Measurements from ENCODE around the gene IGFBP1. TPM values are rescaled to one million over a fixed set of nuclear protein-coding genes. Genes with fewer than 3 reads are reported as not detected.

IGFBP1 gene
- total and polyA plus RNA-seq, 2 of the 13 experiments (the other 11 are each of a cell fraction or from before 2014, with no cell fraction given), result 5.4 to 885 TPM

DNA sequence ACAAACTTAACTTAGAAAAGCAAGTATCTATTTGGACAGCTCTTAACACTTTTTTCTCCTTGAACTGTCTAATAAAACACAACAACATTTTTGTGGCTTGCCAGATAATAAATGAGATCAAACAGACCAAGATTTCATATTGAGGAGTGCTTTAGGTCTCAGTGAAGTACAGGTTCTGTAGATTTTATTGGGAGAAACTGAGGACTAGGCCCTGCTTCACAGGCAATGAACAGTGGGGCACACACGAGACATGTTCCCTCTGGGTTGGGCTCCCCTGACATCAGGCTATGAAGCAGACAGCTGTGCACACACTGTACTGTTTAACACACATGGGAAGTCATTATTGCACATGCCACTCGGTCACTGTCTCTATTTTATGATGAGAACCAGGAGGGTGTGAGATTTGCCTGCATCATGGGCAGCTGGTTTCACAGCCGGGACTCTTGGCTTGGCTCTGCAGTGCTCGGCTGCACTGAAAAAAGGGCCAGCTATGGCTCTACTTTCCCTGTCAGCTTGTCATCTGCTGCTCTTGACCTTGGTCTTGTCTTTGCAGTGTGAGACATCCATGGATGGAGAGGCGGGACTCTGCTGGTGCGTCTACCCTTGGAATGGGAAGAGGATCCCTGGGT is 4.2 kb downstream of the IGFBP1 start (continued):
- TF ChIP-seq TGIF2 (CRISPR knock-in tag; IDR thresholded peaks at IDR 0.05) (peak; percentile 49; the same call in 1 of the 2 replicates), PAF1 (CRISPR knock-in tag; IDR thresholded peaks at IDR 0.05) (peak; percentile 100), EHMT2 (IDR thresholded peaks at IDR 0.05; ENCODE audit: borderline replicate concordance, low read depth, low read length) (no peak), ZNF788 (CRISPR knock-in tag; IDR thresholded peaks at IDR 0.05; ENCODE audit: borderline replicate concordance) (0 out of 2 replicates have a peak, but pooled peaks have one; percentile 8), ZNF253 (CRISPR knock-in tag; IDR thresholded peaks at IDR 0.05; ENCODE audit: borderline replicate concordance) (peak; percentile 70), MAFK (conservative IDR thresholded peaks at IDR 0.05 in 1 of 2, IDR thresholded peaks at IDR 0.05 in 1 of 2; ENCODE audit: low read length in 2 of 2) (no peak), HNRNPUL1 (IDR thresholded peaks at IDR 0.05; ENCODE audit: low read depth, low read length) (no peak), ZKSCAN5 (CRISPR knock-in tag; IDR thresholded peaks at IDR 0.05) (no peak), ZNF383 (CRISPR knock-in tag; IDR thresholded peaks at IDR 0.05; ENCODE audit: borderline replicate concordance) (no peak), ZNF333 (CRISPR knock-in tag; IDR thresholded peaks at IDR 0.05; ENCODE audit: borderline replicate concordance) (peak; percentile 35; the same call in 1 of the 2 replicates), SCMH1 (CRISPR knock-in tag; IDR thresholded peaks at IDR 0.05; ENCODE audit: borderline replicate concordance) (no peak), PLRG1 (conservative IDR thresholded peaks at IDR 0.05) (no peak), ZNF703 (CRISPR knock-in tag; IDR thresholded peaks at IDR 0.05; ENCODE audit: borderline replicate concordance) (0 out of 2 replicates have a peak, but pooled peaks have one; percentile 31), ZSCAN29 (CRISPR knock-in tag; conservative IDR thresholded peaks at IDR 0.05) (no peak), ZSCAN22 (CRISPR knock-in tag; IDR thresholded peaks at IDR 0.05) (no peak), TOE1 (CRISPR knock-in tag; IDR thresholded peaks at IDR 0.05) (no peak), SNAPC2 (CRISPR knock-in tag; IDR thresholded peaks at IDR 0.05) (no peak)
- TF ChIP-seq, protein P1, sequence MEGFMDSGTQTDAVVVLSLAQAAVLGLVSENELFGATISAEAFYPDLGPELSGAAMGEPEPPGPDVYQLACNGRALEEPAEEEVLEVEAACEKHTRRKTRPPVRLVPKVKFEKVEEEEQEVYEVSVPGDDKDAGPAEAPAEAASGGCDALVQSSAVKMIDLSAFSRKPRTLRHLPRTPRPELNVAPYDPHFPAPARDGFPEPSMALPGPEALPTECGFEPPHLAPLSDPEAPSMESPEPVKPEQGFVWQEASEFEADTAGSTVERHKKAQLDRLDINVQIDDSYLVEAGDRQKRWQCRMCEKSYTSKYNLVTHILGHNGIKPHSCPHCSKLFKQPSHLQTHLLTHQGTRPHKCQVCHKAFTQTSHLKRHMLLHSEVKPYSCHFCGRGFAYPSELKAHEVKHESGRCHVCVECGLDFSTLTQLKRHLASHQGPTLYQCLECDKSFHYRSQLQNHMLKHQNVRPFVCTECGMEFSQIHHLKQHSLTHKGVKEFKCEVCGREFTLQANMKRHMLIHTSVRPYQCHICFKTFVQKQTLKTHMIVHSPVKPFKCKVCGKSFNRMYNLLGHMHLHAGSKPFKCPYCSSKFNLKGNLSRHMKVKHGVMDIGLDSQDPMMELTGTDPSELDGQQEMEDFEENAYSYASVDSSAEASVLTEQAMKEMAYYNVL (CRISPR knock-in tag; IDR thresholded peaks at IDR 0.05; ENCODE audit: borderline replicate concordance), result 0 out of 2 replicates have a peak, but pooled peaks have one; percentile 31
- TF ChIP-seq, protein P2, sequence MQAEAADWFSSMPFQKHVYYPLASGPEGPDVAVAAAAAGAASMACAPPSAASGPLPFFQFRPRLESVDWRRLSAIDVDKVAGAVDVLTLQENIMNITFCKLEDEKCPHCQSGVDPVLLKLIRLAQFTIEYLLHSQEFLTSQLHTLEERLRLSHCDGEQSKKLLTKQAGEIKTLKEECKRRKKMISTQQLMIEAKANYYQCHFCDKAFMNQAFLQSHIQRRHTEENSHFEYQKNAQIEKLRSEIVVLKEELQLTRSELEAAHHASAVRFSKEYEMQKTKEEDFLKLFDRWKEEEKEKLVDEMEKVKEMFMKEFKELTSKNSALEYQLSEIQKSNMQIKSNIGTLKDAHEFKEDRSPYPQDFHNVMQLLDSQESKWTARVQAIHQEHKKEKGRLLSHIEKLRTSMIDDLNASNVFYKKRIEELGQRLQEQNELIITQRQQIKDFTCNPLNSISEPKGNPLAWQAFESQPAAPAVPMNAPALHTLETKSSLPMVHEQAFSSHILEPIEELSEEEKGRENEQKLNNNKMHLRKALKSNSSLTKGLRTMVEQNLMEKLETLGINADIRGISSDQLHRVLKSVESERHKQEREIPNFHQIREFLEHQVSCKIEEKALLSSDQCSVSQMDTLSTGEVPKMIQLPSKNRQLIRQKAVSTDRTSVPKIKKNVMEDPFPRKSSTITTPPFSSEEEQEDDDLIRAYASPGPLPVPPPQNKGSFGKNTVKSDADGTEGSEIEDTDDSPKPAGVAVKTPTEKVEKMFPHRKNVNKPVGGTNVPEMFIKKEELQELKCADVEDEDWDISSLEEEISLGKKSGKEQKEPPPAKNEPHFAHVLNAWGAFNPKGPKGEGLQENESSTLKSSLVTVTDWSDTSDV (CRISPR knock-in tag; IDR thresholded peaks at IDR 0.05), result no peak; the same call in 1 of the 2 replicates
- TF ChIP-seq, protein P3, sequence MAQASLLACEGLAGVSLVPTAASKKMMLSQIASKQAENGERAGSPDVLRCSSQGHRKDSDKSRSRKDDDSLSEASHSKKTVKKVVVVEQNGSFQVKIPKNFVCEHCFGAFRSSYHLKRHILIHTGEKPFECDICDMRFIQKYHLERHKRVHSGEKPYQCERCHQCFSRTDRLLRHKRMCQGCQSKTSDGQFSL (CRISPR knock-in tag; IDR thresholded peaks at IDR 0.05), result no peak
- TF ChIP-seq, protein P4, sequence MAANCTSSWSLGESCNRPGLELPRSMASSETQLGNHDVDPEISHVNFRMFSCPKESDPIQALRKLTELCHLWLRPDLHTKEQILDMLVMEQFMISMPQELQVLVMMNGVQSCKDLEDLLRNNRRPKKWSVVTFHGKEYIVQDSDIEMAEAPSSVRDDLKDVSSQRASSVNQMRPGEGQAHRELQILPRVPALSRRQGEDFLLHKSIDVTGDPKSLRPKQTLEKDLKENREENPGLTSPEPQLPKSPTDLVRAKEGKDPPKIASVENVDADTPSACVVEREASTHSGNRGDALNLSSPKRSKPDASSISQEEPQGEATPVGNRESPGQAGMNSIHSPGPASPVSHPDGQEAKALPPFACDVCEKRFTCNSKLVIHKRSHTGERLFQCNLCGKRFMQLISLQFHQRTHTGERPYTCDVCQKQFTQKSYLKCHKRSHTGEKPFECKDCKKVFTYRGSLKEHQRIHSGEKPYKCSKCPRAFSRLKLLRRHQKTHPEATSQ (CRISPR knock-in tag; IDR thresholded peaks at IDR 0.05; ENCODE audit: borderline replicate concordance), result no peak
- TF ChIP-seq, protein P5, sequence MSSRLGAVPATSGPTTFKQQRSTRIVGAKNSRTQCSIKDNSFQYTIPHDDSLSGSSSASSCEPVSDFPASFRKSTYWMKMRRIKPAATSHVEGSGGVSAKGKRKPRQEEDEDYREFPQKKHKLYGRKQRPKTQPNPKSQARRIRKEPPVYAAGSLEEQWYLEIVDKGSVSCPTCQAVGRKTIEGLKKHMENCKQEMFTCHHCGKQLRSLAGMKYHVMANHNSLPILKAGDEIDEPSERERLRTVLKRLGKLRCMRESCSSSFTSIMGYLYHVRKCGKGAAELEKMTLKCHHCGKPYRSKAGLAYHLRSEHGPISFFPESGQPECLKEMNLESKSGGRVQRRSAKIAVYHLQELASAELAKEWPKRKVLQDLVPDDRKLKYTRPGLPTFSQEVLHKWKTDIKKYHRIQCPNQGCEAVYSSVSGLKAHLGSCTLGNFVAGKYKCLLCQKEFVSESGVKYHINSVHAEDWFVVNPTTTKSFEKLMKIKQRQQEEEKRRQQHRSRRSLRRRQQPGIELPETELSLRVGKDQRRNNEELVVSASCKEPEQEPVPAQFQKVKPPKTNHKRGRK (CRISPR knock-in tag; IDR thresholded peaks at IDR 0.05), result no peak

All from HepG2 (cell line).